HG03095 (cell line): ENCODE data around the gene GPR61.

Experiments
- ATAC-seq: cut with Tn5 transposase; IDR thresholded peaks from one replicate; pipeline ENCODE4 v1.9.1; 2021; ENCODE audit warnings: moderate library complexity; ENCODE audit not compliant: unreplicated experiment

GPR61 gene

GRCh38 chr1:109539676-109540075 is at the start of gene GPR61:
TSS of gene GPR61 (plus strand) at chr1:109539872. CDS start at chr1:109543023, 3,151 bp downstream.
- no peak for ATAC-seq

GRCh38 chr1:109490029-109490933 is 49.4 kb upstream of the GPR61 start:
- no peak for ATAC-seq

- ATAC-seq, result no peak
Observed at GRCh38 chr1:109490934-109491302, 48.8 kb upstream of the GPR61 start.

GRCh38 chr1:109491372-109491771 is 48.3 kb upstream of the GPR61 start:
- no peak for ATAC-seq

GRCh38 chr1:109492779-109493178 is 46.9 kb upstream of the GPR61 start:
- ATAC-seq, result no peak

GRCh38 chr1:109493227-109493626 is 46.4 kb upstream of the GPR61 start:
- ATAC-seq, result no peak

- ATAC-seq, result peak; percentile 89
Observed at GRCh38 chr1:109493805-109494539, 45.7 kb upstream of the GPR61 start, which contains the start of gene CYB561D1. TSS of gene CYB561D1 (plus strand) at chr1:109494094. CDS start at chr1:109494140, 46 bp downstream.

- no peak for ATAC-seq
Observed at GRCh38 chr1:109495738-109496137, 43.9 kb upstream of the GPR61 start.

GRCh38 chr1:109497449-109498160 is 42.1 kb upstream of the GPR61 start:
- no peak for ATAC-seq

GRCh38 chr1:109498161-109498801 is 41.4 kb upstream of the GPR61 start:
- ATAC-seq, result no peak

- no peak for ATAC-seq
Observed at GRCh38 chr1:109499081-109499480, 40.6 kb upstream of the GPR61 start.

GRCh38 chr1:109499661-109500536 is 39.8 kb upstream of the GPR61 start:
- ATAC-seq, result no peak

- ATAC-seq, result no peak
Observed at GRCh38 chr1:109500941-109501381, 38.7 kb upstream of the GPR61 start.

GRCh38 chr1:109501644-109502363 is 37.9 kb upstream of the GPR61 start:
- no peak for ATAC-seq

GRCh38 chr1:109502364-109502851 is 37.3 kb upstream of the GPR61 start:
- no peak for ATAC-seq

- no peak for ATAC-seq
Observed at GRCh38 chr1:109503935-109504334, 35.7 kb upstream of the GPR61 start.

- ATAC-seq, result no peak
Observed at GRCh38 chr1:109504974-109505373, 34.7 kb upstream of the GPR61 start.

- no peak for ATAC-seq
Observed at GRCh38 chr1:109508001-109508872, 31.4 kb upstream of the GPR61 start.
